HepG2 (cell line): ENCODE measurements around the gene ELMO2. TPM values are rescaled to one million over a fixed set of nuclear protein-coding genes. Genes with fewer than 3 reads are reported as not detected.

Source experiments
- AFF4 ChIP-seq: sonication (generic); formaldehyde crosslinking; IDR thresholded peaks from 2 replicates; pipeline ENCODE4 v1.4.0; 2020; ENCODE audit warnings: missing genetic modification reagents
- ARID5B ChIP-seq: IDR thresholded peaks from 2 replicates; pipeline ENCODE4 v1.4.0; 2020; ENCODE audit warnings: mild to moderate bottlenecking, missing genetic modification reagents
- CHD4 ChIP-seq: fragments of 200-600 bp; sonication (generic); IDR thresholded peaks from 2 replicates; pipeline ENCODE4 v1.7.0; 2017; ENCODE audit warnings: mild to moderate bottlenecking, low read length, borderline replicate concordance
- ELF1 ChIP-seq: sonication (generic); formaldehyde crosslinking; IDR thresholded peaks from 2 replicates; pipeline ENCODE4 v1.4.0; 2020; ENCODE audit warnings: missing genetic modification reagents
- ZBTB46 ChIP-seq: sonication (generic); formaldehyde crosslinking; IDR thresholded peaks from 2 replicates; pipeline ENCODE4 v1.4.0; 2020; ENCODE audit warnings: mild to moderate bottlenecking, missing genetic modification reagents, borderline replicate concordance
- ZBTB8A ChIP-seq: sonication (generic); formaldehyde crosslinking; IDR thresholded peaks from 2 replicates; pipeline ENCODE4 v1.4.0; 2020; ENCODE audit warnings: mild to moderate bottlenecking, low read depth, missing genetic modification reagents, borderline replicate concordance
- ZNF143 ChIP-seq: sonication (generic); formaldehyde crosslinking; IDR thresholded peaks from 2 replicates; pipeline ENCODE4 v1.4.0; 2020; ENCODE audit warnings: missing genetic modification reagents
- ZSCAN31 ChIP-seq: sonication (generic); formaldehyde crosslinking; IDR thresholded peaks from 2 replicates; pipeline ENCODE4 v1.5.0; 2020; ENCODE audit warnings: low read depth, mild to moderate bottlenecking, missing genetic modification reagents
- polyA plus RNA-seq, 8 experiments: library from polyadenylated mRNA; depleted of rRNA in 3 of 8; stranded (reverse) in 7 of 8; unstranded in 1 of 8; fragments of >200 nt; fragmentation: Illumina TruSeq in 4 of 8; extraction: Trizol in 4 of 8; gene quantifications; 2 replicates each; pipeline versions ENCODE4 v1.2.1 to v1.2.3, GENCODE V29; 2011 to 2016; ENCODE audit warnings: low read depth in 4 of 8, missing spikeins in 1 of 8, mixed read lengths in 1 of 8; ENCODE audit not compliant: insufficient read depth in 1 of 8
- total RNA-seq, 5 experiments: library from RNA; depleted of rRNA; stranded (reverse); fragments of >200 nt; fragmentation: Illumina TruSeq; extraction: Trizol; gene quantifications; 2 replicates each; pipeline ENCODE4 v1.2.3, GENCODE V29; 2016; ENCODE audit warnings: low read depth in 1 of 5
- TF ChIP-seq, protein P1 (sequence below): sonication (generic); formaldehyde crosslinking; IDR thresholded peaks from 2 replicates; pipeline ENCODE4 v1.5.0; 2020; ENCODE audit warnings: missing genetic modification reagents
- TF ChIP-seq, protein P2 (sequence below): sonication (generic); formaldehyde crosslinking; IDR thresholded peaks from 2 replicates; pipeline ENCODE4 v1.8.0; 2022; ENCODE audit warnings: missing genetic modification reagents, mild to moderate bottlenecking, moderate library complexity, borderline replicate concordance
- TF ChIP-seq, protein P3 (sequence below): IDR thresholded peaks from 2 replicates; pipeline ENCODE4 v1.6.1; 2016; ENCODE audit warnings: mild to moderate bottlenecking, missing biosample characterization, missing genetic modification reagents

Gene ELMO2
- total and polyA plus RNA-seq, 2 of the 13 experiments (the other 11 are each of a cell fraction or from before 2014, with no cell fraction given), result 30.6 to 35.7 TPM

- TF ChIP-seq, protein P1, sequence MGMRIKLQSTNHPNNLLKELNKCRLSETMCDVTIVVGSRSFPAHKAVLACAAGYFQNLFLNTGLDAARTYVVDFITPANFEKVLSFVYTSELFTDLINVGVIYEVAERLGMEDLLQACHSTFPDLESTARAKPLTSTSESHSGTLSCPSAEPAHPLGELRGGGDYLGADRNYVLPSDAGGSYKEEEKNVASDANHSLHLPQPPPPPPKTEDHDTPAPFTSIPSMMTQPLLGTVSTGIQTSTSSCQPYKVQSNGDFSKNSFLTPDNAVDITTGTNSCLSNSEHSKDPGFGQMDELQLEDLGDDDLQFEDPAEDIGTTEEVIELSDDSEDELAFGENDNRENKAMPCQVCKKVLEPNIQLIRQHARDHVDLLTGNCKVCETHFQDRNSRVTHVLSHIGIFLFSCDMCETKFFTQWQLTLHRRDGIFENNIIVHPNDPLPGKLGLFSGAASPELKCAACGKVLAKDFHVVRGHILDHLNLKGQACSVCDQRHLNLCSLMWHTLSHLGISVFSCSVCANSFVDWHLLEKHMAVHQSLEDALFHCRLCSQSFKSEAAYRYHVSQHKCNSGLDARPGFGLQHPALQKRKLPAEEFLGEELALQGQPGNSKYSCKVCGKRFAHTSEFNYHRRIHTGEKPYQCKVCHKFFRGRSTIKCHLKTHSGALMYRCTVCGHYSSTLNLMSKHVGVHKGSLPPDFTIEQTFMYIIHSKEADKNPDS, result no peak
- peak; percentile 84; the same call in 1 of the 2 replicates for TF ChIP-seq CHD4
- peak; percentile 56; the same call in 1 of the 2 replicates for TF ChIP-seq ZBTB46 (CRISPR knock-in tag)
- TF ChIP-seq AFF4 (CRISPR knock-in tag), result no peak
- TF ChIP-seq, protein P2, sequence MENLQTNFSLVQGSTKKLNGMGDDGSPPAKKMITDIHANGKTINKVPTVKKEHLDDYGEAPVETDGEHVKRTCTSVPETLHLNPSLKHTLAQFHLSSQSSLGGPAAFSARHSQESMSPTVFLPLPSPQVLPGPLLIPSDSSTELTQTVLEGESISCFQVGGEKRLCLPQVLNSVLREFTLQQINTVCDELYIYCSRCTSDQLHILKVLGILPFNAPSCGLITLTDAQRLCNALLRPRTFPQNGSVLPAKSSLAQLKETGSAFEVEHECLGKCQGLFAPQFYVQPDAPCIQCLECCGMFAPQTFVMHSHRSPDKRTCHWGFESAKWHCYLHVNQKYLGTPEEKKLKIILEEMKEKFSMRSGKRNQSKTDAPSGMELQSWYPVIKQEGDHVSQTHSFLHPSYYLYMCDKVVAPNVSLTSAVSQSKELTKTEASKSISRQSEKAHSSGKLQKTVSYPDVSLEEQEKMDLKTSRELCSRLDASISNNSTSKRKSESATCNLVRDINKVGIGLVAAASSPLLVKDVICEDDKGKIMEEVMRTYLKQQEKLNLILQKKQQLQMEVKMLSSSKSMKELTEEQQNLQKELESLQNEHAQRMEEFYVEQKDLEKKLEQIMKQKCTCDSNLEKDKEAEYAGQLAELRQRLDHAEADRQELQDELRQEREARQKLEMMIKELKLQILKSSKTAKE (CRISPR knock-in tag), result no peak
- 0 out of 2 replicates have a peak, but pooled peaks have one; percentile 15 for TF ChIP-seq ZSCAN31 (CRISPR knock-in tag)
- TF ChIP-seq ZBTB8A (CRISPR knock-in tag), result peak; percentile 66; the same call in 1 of the 2 replicates
- TF ChIP-seq, protein P3, sequence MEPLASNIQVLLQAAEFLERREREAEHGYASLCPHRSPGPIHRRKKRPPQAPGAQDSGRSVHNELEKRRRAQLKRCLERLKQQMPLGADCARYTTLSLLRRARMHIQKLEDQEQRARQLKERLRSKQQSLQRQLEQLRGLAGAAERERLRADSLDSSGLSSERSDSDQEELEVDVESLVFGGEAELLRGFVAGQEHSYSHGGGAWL (CRISPR knock-in tag), result peak; percentile 78
- TF ChIP-seq ARID5B, result peak; percentile 68; the same call in 1 of the 2 replicates
- TF ChIP-seq ZNF143 (CRISPR knock-in tag), result peak; percentile 50; the same call in 1 of the 2 replicates
- TF ChIP-seq ELF1 (CRISPR knock-in tag), result peak; percentile 72
Measured at GRCh38 chr20:46406200-46406985, at the start of gene ELMO2 (continued).
